Measurements from ENCODE around the gene POLR2J3. TPM values are rescaled to one million over a fixed set of nuclear protein-coding genes. Genes with fewer than 3 reads are reported as not detected.
"Not testable (repeated sequence)": the region's sequence is repeated elsewhere in the genome, so short reads cannot be mapped to it uniquely, and the experiment has no call there.

POLR2J3 gene
- total and polyA plus RNA-seq, 4 experiments from 2014 or later: 21.0 to 119 (median 76.5) TPM

DNA sequence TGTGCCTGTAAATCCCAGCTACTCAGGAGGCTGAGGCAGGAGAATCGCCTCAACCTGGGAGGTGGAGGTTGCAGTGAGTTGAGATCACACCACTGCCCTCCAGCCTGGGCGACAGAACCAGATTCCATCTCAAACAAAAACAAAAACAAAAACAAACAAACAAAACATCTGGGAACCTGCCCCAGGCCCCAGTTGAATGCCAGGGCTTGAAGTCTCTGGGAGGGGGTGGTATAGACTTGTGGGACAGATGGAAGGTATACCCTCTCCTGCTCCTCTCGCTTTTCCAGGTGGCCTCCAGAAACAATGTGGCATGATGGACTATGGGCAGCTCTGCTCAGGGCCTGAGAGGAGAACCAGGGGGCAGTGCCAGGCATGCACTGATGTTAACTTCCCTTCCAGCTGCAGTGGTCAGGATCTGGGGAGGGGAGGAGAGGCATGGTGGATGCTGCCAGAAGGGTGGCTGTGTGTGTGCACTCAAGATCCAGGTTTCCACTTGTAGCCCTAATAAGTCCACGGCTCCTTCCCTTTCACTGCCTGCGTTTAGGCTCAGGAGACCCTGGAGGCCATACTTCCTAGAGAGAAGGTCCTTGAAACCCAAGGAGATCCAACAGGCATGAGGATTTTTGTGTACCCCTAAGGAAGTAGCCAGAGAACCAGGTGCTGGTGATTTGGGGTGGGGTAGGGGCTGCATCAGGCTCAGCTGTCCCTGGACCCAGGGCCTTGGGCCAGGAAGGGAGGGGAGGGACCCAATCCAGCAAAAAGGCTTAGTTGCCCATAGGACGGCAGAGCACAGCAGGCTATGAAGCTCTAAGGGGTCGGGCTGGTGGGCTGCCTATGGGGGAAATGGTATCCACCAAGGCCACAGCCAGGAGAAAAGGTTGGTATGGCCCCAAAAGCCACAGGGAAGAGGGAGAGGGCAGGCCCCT lies 5.2 kb upstream of the POLR2J3 start:
- H3K4me1 Mint-ChIP-seq; H3K4me3 Mint-ChIP-seq; H3K9me3 Mint-ChIP-seq; CTCF ChIA-PET (ENCODE audit: partially characterized antibody); H3K4me1 ChIP-seq (ENCODE audit: insufficient read depth, low read length); H3K27me3 Mint-ChIP-seq; H3K27ac ChIP-seq (ENCODE audit: low read depth, low read length); POLR2A ChIA-PET (ENCODE audit: partially characterized antibody); H3K27ac Mint-ChIP-seq; intact Hi-C loops (cut with micrococcal nuclease); DNase-seq; H3K9me3 ChIP-seq (ENCODE audit: control insufficient read depth in 1 of 2, low read length in 2 of 2); H3K36me3 Mint-ChIP-seq; H3K36me3 ChIP-seq (ENCODE audit: insufficient read depth, low read length); H3K27me3 ChIP-seq (ENCODE audit: insufficient read depth, low read length); H3K4me3 ChIP-seq (ENCODE audit: low read length in 2 of 2): not testable (repeated sequence)

GRCh38 chr7:102576363-102576762 lies 4.0 kb upstream of the POLR2J3 start:
- DNase-seq; H3K27ac ChIP-seq (ENCODE audit: low read depth, low read length); CTCF ChIA-PET (ENCODE audit: partially characterized antibody); H3K9me3 ChIP-seq (ENCODE audit: control insufficient read depth in 1 of 2, low read length in 2 of 2); H3K4me1 Mint-ChIP-seq; H3K27me3 ChIP-seq (ENCODE audit: insufficient read depth, low read length); H3K36me3 ChIP-seq (ENCODE audit: insufficient read depth, low read length); H3K27ac Mint-ChIP-seq; intact Hi-C loops (cut with micrococcal nuclease); POLR2A ChIA-PET (ENCODE audit: partially characterized antibody); H3K9me3 Mint-ChIP-seq; H3K4me3 ChIP-seq (ENCODE audit: low read length in 2 of 2); H3K27me3 Mint-ChIP-seq; H3K36me3 Mint-ChIP-seq; H3K4me1 ChIP-seq (ENCODE audit: insufficient read depth, low read length); H3K4me3 Mint-ChIP-seq: not testable (repeated sequence)

DNA sequence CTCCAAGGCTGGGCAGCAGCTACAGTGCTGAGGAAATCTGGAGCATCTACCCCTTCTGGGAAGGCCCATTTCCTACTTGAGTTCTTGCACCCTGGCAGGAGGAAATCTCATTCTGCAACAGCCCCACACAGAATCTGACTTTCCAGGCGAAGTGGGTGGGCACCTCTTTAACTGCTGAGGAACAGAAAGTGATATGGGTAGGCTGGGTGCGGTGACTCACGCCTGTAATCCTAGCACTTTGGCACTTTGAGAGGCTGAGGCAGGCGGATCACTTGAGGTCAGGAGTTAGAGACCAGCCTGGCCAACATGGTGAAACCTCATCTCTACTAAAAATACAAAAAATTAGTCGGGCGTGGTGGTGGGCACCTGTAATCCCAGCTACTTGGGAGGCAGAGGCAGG lies 2.2 kb upstream of the POLR2J3 start:
- H3K36me3 ChIP-seq (ENCODE audit: insufficient read depth, low read length); H3K27ac ChIP-seq (ENCODE audit: low read depth, low read length); H3K4me3 Mint-ChIP-seq; DNase-seq; intact Hi-C loops (cut with micrococcal nuclease); H3K27me3 ChIP-seq (ENCODE audit: insufficient read depth, low read length); H3K27ac Mint-ChIP-seq; H3K36me3 Mint-ChIP-seq; POLR2A ChIA-PET (ENCODE audit: partially characterized antibody); H3K9me3 ChIP-seq (ENCODE audit: control insufficient read depth in 1 of 2, low read length in 2 of 2); H3K4me3 ChIP-seq (ENCODE audit: low read length in 2 of 2); H3K4me1 ChIP-seq (ENCODE audit: insufficient read depth, low read length); CTCF ChIA-PET (ENCODE audit: partially characterized antibody); H3K4me1 Mint-ChIP-seq; H3K27me3 Mint-ChIP-seq; H3K9me3 Mint-ChIP-seq: not testable (repeated sequence)

DNA sequence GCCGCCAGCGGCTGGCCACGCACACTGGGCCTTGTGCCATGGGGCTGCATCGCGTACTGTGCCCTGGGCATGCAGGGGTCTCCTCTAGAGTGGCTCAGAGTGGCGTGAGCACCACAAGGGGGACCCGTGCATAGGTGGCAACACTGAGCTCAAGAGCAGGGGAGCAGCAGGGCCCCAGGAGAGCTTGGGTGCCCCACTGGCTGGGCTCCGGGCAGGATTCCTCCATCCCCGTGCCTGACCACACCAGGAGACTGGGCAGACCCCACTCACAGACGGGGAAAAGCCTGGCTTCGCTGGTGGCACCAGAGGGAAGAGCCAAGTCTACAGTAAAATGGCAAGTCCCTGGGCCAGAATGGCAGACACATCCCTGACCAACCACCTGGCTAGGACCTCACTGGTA lies 3.8 kb downstream of the POLR2J3 start:
- H3K27ac Mint-ChIP-seq; H3K9me3 ChIP-seq (ENCODE audit: control insufficient read depth in 1 of 2, low read length in 2 of 2); H3K4me1 ChIP-seq (ENCODE audit: insufficient read depth, low read length); POLR2A ChIA-PET (ENCODE audit: partially characterized antibody); H3K4me1 Mint-ChIP-seq; H3K27me3 Mint-ChIP-seq; CTCF ChIA-PET (ENCODE audit: partially characterized antibody); H3K9me3 Mint-ChIP-seq; DNase-seq; H3K27me3 ChIP-seq (ENCODE audit: insufficient read depth, low read length); intact Hi-C loops (cut with micrococcal nuclease); H3K4me3 ChIP-seq (ENCODE audit: low read length in 2 of 2); H3K36me3 ChIP-seq (ENCODE audit: insufficient read depth, low read length); H3K36me3 Mint-ChIP-seq; H3K4me3 Mint-ChIP-seq; H3K27ac ChIP-seq (ENCODE audit: low read depth, low read length): not testable (repeated sequence)

- H3K4me3 Mint-ChIP-seq; H3K4me3 ChIP-seq (ENCODE audit: low read length in 2 of 2); H3K27ac Mint-ChIP-seq; H3K27ac ChIP-seq (ENCODE audit: low read depth, low read length); H3K27me3 ChIP-seq (ENCODE audit: insufficient read depth, low read length); POLR2A ChIA-PET (ENCODE audit: partially characterized antibody); H3K9me3 Mint-ChIP-seq; H3K9me3 ChIP-seq (ENCODE audit: control insufficient read depth in 1 of 2, low read length in 2 of 2); H3K36me3 Mint-ChIP-seq; CTCF ChIA-PET (ENCODE audit: partially characterized antibody); H3K27me3 Mint-ChIP-seq; DNase-seq; intact Hi-C loops (cut with micrococcal nuclease); H3K4me1 Mint-ChIP-seq; H3K4me1 ChIP-seq (ENCODE audit: insufficient read depth, low read length); H3K36me3 ChIP-seq (ENCODE audit: insufficient read depth, low read length): not testable (repeated sequence)
Observed at GRCh38 chr7:102550808-102551422, 21.5 kb downstream of the POLR2J3 start, which contains the start of gene SPDYE2. SPDYE2 (plus strand) TSS chr7:102551226; CDS start chr7:102553256, 2,030 bp downstream.

- CTCF ChIA-PET (ENCODE audit: partially characterized antibody); DNase-seq; H3K4me1 Mint-ChIP-seq; H3K9me3 ChIP-seq (ENCODE audit: control insufficient read depth in 1 of 2, low read length in 2 of 2); H3K9me3 Mint-ChIP-seq; POLR2A ChIA-PET (ENCODE audit: partially characterized antibody); H3K4me1 ChIP-seq (ENCODE audit: insufficient read depth, low read length); H3K27me3 ChIP-seq (ENCODE audit: insufficient read depth, low read length); H3K36me3 Mint-ChIP-seq; H3K27ac Mint-ChIP-seq; H3K27me3 Mint-ChIP-seq; intact Hi-C loops (cut with micrococcal nuclease); H3K36me3 ChIP-seq (ENCODE audit: insufficient read depth, low read length); H3K4me3 Mint-ChIP-seq; H3K4me3 ChIP-seq (ENCODE audit: low read length in 2 of 2); H3K27ac ChIP-seq (ENCODE audit: low read depth, low read length): not testable (repeated sequence)
Observed at GRCh38 chr7:102546353-102546752, 26.0 kb downstream of the POLR2J3 start.

GRCh38 chr7:102545288-102545687 lies 27.1 kb downstream of the POLR2J3 start:
- H3K9me3 Mint-ChIP-seq; H3K27ac ChIP-seq (ENCODE audit: low read depth, low read length); DNase-seq; POLR2A ChIA-PET (ENCODE audit: partially characterized antibody); H3K36me3 ChIP-seq (ENCODE audit: insufficient read depth, low read length); H3K9me3 ChIP-seq (ENCODE audit: control insufficient read depth in 1 of 2, low read length in 2 of 2); H3K4me1 Mint-ChIP-seq; H3K36me3 Mint-ChIP-seq; H3K4me3 ChIP-seq (ENCODE audit: low read length in 2 of 2); H3K27me3 Mint-ChIP-seq; H3K4me3 Mint-ChIP-seq; H3K27me3 ChIP-seq (ENCODE audit: insufficient read depth, low read length); intact Hi-C loops (cut with micrococcal nuclease); H3K4me1 ChIP-seq (ENCODE audit: insufficient read depth, low read length); CTCF ChIA-PET (ENCODE audit: partially characterized antibody); H3K27ac Mint-ChIP-seq: not testable (repeated sequence)
